Amygdala (tissue), 56 donors: ENCODE measurements around the gene PTPRN2.
"Not testable (repeated sequence)": the region's sequence is repeated elsewhere in the genome, so short reads cannot be mapped to it uniquely, and the experiment has no call there.

Experiments used
- DNase-seq, 56 donors: peaks; one replicate each; lab custom pipeline; 2025; lab: John Stamatoyannopoulos, UW

The PTPRN2 gene

GRCh38 chr7:158475679-158476052, 112.0 kb downstream of the PTPRN2 start:
- no peak for DNase-seq

GRCh38 chr7:158475036-158475678, 112.5 kb downstream of the PTPRN2 start:
- no peak for DNase-seq

DNA sequence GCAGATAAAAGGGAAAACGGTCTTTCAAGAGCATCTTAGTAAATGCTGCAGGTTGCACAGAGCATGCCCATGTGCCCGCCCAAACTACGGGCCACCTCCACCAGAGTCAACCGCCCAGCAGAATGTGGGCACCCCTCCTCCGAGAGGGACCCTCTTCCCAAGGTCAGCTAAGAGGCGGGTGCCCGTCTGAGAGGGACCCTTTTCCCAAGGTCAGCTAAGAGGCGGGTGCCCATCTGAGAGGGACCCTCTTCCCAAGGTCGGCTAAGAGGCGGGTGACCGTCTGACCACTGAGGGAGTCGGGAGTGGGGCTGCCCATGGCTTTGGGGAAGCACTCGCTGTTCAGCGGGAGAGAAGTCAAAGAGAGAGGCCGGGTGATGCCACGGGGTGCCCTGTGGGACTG, 113.1 kb downstream of the PTPRN2 start:
- no peak for DNase-seq

DNA sequence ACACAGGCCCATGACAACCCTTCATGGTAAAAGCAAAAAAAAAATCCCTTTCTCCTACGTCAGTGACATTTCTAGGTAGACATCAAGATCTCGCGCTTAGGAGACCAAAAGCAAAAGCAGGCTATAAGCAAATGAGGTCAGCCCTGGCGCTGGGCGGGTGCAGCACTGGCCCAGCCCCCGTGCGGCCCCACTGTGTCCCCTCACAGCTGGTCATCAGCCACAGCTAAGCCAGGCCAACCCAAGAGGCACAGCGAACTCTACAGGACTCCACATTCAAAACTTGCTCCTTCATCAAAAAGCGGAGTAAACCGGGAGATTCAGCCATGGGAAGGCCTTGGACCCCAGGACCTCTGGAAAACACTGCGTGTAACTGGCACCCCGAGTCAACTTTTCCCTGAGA, 113.7 kb downstream of the PTPRN2 start:
- DNase-seq, result no peak

DNA sequence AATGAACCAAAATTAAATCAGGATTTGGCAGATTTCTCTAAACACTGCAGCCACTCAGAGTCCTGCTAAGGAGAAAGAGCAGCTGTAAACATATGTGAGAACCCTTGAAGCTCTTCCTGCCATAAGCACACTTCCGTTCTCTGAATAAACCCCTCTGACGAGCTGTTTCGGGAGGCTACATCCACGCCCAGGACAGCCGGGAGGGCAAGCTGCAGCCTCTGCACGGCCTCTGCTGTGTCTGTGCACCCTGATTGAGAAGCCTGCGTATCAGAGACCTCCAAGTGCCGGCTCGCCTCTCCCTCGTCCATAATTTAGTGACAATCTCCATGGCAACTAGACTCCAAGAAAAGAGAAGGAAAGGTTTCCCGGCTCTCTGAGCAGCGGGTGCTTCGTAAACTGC, 114.4 kb downstream of the PTPRN2 start:
- peak in 5 of 56 donors; percentile 25 to 39 (median 38) for DNase-seq

DNA sequence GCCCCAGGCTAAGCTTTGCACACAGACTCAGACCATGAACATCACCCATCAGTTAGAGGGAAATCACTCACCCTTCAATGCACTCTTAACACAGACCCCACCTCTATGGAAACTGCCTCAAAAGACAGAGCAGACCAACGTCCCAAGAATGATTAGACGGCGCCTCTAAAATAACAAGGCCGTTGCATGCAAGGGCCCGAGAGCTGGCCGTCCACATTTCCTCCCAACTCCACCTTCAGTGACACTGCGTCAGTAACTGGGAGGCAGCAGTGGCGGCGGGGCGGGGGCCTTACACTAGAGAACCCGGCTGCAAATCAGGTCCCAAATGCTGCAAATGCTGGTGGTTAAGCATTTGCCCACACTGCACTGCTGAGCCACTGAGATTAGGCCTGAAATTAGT, 115.0 kb downstream of the PTPRN2 start:
- no peak for DNase-seq

DNA sequence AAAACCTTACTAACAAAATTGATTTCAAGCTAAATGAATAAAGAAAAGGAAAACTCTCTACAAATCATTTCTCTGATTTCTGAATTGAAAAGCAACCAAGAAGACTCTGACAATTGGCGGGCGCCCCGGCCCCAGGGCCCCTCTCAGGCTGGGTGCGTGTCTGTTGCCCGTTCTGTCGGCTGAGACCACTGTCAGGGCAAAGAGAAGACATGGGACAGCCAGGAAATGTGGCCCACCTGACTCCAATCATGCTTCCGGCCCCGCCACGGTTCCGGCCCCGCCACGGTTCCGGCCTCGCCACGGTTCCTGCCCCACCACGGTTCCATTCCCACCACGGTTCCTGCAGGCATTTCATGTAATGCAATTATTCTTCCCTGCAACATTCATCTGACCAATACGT, 115.9 kb downstream of the PTPRN2 start:
- no peak for DNase-seq

GRCh38 chr7:158470336-158470735, 117.3 kb downstream of the PTPRN2 start:
- no peak for DNase-seq

DNA sequence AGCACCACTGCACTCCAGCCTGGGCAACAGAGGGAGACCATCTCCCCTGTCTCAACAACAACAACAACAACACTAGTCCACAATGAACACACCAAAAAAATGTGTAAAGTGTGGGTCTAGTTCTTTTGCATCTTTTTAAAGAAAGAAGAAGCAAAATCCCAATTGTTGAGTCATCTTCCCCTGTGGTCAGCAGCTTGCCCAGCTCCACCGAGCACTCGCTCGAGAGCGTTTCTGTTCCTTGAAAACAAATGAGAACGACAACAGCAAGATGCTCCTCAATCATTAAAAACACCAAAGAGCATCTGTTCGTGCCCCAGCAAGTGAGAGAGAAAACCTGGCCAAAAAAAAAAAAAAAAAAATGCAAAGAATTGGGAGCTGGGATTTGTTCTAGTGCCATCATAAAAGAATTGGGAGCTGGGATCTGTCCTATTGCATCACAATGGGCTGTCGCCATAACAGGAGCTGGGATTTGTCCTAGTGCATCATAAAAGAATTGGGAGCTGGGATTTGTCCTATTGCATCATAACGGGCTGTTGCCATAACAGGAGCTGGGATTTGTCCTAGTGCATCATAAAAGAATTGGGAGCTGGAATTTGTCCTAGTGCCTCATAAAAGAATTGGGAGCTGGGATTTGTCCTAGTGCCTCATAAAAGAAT, 118.1 kb downstream of the PTPRN2 start:
- DNase-seq, result no peak

DNA sequence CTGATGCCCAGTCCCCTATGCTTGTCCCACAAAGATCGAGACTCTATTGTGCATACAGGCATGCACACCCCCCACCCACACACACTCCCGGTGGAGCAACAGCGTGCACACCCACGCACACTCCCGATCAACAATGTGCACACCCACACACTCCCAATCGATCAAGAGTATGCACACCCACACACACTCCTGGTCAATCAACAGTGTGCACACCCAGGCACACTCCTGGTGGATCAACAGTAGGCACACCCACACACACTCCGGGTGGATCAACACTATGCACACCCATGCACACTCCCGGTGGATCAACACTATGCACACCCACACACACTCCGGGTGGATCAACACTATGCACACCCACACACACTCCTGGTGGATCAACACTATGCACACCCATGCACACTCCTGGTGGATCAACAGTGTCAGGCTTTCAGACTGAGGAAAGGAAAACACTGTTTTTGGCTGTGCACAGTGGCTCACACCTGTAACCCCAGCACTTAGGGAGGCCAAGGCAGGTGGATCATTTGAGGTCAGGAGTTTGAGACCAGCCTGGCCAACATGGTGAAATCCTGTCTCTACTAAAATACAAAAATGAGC, 118.8 kb downstream of the PTPRN2 start:
- DNase-seq, result no peak

DNA sequence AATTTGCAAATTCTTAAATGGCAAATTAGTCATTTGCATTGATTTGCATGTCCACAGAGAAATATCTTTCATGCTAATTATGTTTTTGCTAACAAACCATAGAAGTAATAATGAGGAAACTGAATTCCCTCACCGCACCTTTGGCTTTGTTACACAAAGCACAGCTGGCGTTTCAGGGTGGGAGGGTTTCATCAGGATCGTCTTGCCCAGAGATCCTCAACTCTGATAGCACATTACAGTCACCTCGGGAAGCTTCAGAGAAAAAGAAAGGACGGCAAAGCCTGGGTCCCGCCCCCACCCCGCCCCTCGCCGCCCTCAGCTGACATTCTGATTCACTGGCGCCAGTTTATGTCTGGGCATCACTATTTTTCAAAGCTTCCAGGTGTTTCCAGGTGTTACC, 119.4 kb downstream of the PTPRN2 start:
- DNase-seq, result no peak

DNA sequence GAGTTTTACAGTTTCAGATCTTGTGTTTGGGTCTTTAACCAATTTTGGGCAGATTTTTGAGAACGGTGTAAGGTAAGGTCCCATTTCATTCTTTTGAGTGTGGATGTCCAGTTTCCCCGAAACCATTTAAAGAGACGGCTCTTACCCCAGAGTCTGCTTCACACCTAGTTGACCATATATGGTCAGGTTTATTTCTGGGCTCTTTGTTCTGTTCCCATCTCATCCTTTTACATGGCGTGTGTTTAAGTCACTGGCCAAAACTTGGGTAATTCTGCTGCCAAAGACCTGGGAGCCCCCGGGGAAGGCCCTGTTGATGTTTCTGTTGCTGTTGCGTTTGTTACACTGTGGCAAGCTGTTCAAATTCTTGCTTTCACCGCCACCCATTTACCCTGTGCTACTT, 120.1 kb downstream of the PTPRN2 start:
- DNase-seq, result no peak

DNA sequence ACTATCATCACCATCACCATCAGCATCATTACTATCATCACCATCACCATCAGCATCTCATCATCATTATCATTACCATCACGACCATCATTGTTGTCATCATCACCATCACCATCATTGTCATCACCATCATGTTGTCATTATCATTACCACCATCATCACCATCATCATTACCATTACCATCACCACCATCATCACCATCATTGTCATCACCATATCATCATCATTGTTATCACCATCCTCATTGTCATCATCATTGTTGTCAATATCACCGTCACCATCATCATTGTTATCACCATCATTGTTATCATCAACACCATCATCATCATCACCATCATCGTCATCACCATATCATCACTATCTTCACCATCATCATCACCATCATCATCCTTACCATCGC, 124.3 kb downstream of the PTPRN2 start:
- no peak for DNase-seq

- DNase-seq, result peak in 10 of 56 donors; percentile 7 to 50 (median 28)
Measured at GRCh38 chr7:158461824-158462223, 125.8 kb downstream of the PTPRN2 start.

- DNase-seq, result peak in 5 of 56 donors; percentile 14 to 37 (median 34)
Measured at GRCh38 chr7:158460665-158461064, 127.0 kb downstream of the PTPRN2 start.

- DNase-seq, result no peak
Measured at GRCh38 chr7:158458716-158459282, 128.8 kb downstream of the PTPRN2 start.

DNA sequence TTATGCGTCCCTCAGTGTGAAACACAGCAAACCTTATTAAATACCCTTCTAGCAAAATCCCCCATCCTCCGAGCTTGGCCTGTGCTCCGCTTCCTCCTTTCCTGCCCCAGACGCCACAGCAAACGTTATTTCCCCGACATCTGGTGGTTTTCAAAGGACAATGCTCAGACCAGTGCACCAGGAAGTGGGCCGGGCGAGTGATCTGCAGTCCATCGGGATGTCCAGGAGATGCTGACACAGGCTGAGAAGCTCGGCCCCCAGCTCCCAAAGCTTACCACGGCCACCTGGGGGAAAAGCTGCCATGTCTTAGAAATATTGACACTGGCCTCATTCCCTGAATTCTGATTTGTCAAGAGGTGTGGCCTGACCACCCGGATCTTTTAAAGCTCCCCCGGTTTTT, 129.5 kb downstream of the PTPRN2 start:
- DNase-seq, result no peak

GRCh38 chr7:158457586-158457985, 130.0 kb downstream of the PTPRN2 start:
- DNase-seq, result not testable (repeated sequence)

- no peak for DNase-seq
Measured at GRCh38 chr7:158454631-158455030, 133.0 kb downstream of the PTPRN2 start.

- no peak for DNase-seq
Measured at GRCh38 chr7:158453663-158454062, 134.0 kb downstream of the PTPRN2 start.

GRCh38 chr7:158452331-158452730, 135.3 kb downstream of the PTPRN2 start:
- no peak for DNase-seq
